ENCODE results near the gene CLDN5.

Gene CLDN5

GRCh38 chr22:19565382-19566278 lies 41.4 kb upstream of the CLDN5 start:
- TF ChIP-seq, protein P1, sequence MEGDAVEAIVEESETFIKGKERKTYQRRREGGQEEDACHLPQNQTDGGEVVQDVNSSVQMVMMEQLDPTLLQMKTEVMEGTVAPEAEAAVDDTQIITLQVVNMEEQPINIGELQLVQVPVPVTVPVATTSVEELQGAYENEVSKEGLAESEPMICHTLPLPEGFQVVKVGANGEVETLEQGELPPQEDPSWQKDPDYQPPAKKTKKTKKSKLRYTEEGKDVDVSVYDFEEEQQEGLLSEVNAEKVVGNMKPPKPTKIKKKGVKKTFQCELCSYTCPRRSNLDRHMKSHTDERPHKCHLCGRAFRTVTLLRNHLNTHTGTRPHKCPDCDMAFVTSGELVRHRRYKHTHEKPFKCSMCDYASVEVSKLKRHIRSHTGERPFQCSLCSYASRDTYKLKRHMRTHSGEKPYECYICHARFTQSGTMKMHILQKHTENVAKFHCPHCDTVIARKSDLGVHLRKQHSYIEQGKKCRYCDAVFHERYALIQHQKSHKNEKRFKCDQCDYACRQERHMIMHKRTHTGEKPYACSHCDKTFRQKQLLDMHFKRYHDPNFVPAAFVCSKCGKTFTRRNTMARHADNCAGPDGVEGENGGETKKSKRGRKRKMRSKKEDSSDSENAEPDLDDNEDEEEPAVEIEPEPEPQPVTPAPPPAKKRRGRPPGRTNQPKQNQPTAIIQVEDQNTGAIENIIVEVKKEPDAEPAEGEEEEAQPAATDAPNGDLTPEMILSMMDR (IDR thresholded peaks at IDR 0.05; ENCODE audit: poor library complexity, severe bottlenecking), result no peak
- Histone ChIP-seq H3K36me3 (ENCODE audit: low read depth) (no peaks in the 10 kb centered on the region), H3K4me1 (ENCODE audit: insufficient read depth, poor library complexity, severe bottlenecking) (peaks cover 13% of the 10 kb centered on the region), H3K27ac (ENCODE audit: poor library complexity, severe bottlenecking) (no peak overlapping the region), H3K4me3 (ENCODE audit: severe bottlenecking) (no peak overlapping the region), H3K27me3 (ENCODE audit: insufficient read depth, poor library complexity, severe bottlenecking) (no peaks in the 10 kb centered on the region), H3K9me3 (ENCODE audit: severe bottlenecking) (no peaks in the 10 kb centered on the region)
- ATAC-seq (ENCODE audit: low read depth), result peak; percentile 54
- DNase-seq (ENCODE audit: low spot score), result no peak

DNA sequence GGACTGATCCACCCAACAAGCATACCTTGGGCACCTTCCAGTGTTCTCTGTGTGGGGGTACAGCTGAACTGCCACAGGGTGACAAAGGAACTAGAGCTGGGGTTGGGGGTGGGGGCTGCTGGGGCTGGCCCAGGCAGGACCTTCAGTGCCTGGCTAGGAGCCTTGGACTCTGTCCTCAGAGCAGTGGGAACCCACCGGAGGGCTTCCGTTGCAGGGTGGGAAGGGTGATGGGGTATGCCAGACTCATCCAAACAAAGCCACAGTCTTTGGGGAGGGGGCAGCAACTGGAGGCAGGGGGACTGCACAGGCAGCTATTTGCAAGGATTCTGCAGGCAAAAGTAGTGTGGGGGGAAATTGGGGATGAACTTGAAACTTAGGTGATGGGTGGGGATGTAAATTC lies 35.7 kb upstream of the CLDN5 start:
- TF ChIP-seq, protein P1 (IDR thresholded peaks at IDR 0.05; ENCODE audit: poor library complexity, severe bottlenecking), result no peak

DNA sequence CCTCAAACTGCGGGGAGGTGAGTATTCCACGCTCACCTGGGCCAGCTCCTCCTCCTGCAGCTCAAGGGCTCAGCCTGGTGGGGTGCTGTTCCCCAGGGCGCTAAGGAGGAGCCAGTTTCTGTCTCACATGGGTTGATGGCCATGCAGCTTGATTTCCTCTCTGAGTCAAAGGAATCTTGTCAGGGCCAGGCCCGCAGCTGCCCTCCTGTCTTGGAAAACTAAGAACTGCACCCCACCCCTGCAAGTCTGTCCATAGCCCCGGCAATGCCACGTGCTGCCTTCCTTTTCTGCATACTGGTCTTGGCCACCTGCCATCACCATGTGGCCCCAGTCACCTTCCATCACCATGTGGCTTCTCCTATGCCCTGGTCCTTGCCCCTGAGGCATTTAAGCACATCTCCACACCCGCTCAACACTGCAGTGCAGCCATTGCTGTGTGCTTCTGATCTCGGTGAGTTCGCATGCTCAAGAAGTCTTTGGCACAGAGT lies 35.2 kb upstream of the CLDN5 start:
- Histone ChIP-seq H3K9me3 (ENCODE audit: severe bottlenecking) (no peaks in the 10 kb centered on the region), H3K4me1 (ENCODE audit: insufficient read depth, poor library complexity, severe bottlenecking) (no peaks in the 10 kb centered on the region), H3K36me3 (ENCODE audit: low read depth) (no peaks in the 10 kb centered on the region), H3K4me3 (ENCODE audit: severe bottlenecking) (no peak overlapping the region), H3K27me3 (ENCODE audit: insufficient read depth, poor library complexity, severe bottlenecking) (no peaks in the 10 kb centered on the region), H3K27ac (ENCODE audit: poor library complexity, severe bottlenecking) (no peak overlapping the region)
- ATAC-seq (ENCODE audit: low read depth) (no peak), DNase-seq (ENCODE audit: low spot score) (no peak)
- TF ChIP-seq, protein P1 (IDR thresholded peaks at IDR 0.05; ENCODE audit: poor library complexity, severe bottlenecking), result no peak

More for the DNA sequence above, 35.7 kb upstream of the CLDN5 start:
- no peak for DNase-seq (ENCODE audit: low spot score)
- Histone ChIP-seq H3K36me3 (ENCODE audit: low read depth) (no peaks in the 10 kb centered on the region), H3K4me3 (ENCODE audit: severe bottlenecking) (no peak overlapping the region), H3K27ac (ENCODE audit: poor library complexity, severe bottlenecking) (no peak overlapping the region), H3K4me1 (ENCODE audit: insufficient read depth, poor library complexity, severe bottlenecking) (no peaks in the 10 kb centered on the region), H3K9me3 (ENCODE audit: severe bottlenecking) (no peaks in the 10 kb centered on the region), H3K27me3 (ENCODE audit: insufficient read depth, poor library complexity, severe bottlenecking) (no peaks in the 10 kb centered on the region)
- no peak for ATAC-seq (ENCODE audit: low read depth)

DNA sequence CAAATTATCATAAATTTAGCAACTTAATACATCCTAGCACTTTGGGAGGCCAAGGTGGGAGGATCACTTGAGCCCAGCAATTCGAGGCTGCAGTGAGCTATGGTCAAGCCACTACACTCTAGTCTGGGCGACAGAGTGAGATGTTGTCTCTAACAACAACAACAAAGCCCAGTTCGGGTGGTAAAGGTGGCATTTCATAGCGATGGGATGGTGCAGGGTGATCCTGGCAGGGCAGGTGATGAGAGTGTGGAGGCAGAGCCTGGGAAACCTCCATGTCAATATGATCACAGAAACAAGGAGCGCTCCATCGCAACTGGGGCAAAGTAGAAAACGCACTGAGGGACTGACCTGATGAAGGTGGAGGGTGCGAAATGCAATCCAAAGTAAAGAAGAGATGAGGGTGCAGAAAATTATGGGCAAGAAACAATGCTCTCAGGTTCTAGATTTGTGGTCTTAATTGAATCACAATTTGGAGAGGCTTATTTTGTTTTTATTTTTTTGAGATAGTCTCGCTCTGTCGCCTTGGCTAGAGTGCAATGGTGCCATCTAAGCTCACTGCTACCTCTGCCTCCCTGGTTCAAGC lies 32.8 kb upstream of the CLDN5 start:
- H3K27ac ChIP-seq (ENCODE audit: poor library complexity, severe bottlenecking), result no peak overlapping the region
- DNase-seq (ENCODE audit: low spot score), result no peak
- TF ChIP-seq, protein P1 (IDR thresholded peaks at IDR 0.05; ENCODE audit: poor library complexity, severe bottlenecking), result no peak
- H3K27me3 ChIP-seq (ENCODE audit: insufficient read depth, poor library complexity, severe bottlenecking), result no peaks in the 10 kb centered on the region
- no peaks in the 10 kb centered on the region for H3K4me1 ChIP-seq (ENCODE audit: insufficient read depth, poor library complexity, severe bottlenecking)
- no peak for ATAC-seq (ENCODE audit: low read depth)
- H3K9me3 ChIP-seq (ENCODE audit: severe bottlenecking), result peaks cover 6% of the 10 kb centered on the region
- no peak overlapping the region for H3K4me3 ChIP-seq (ENCODE audit: severe bottlenecking)
- H3K36me3 ChIP-seq (ENCODE audit: low read depth), result no peaks in the 10 kb centered on the region
